ENCODE measurements around the gene RBM20. TPM values are rescaled to one million over a fixed set of nuclear protein-coding genes. Genes with fewer than 3 reads are reported as not detected.
"Not testable (repeated sequence)": the region's sequence is repeated elsewhere in the genome, so short reads cannot be mapped to it uniquely, and the experiment has no call there.

RBM20 gene
- total and polyA plus RNA-seq, 5 donors: 34.3 to 92.0 (median 66.6) TPM

DNA sequence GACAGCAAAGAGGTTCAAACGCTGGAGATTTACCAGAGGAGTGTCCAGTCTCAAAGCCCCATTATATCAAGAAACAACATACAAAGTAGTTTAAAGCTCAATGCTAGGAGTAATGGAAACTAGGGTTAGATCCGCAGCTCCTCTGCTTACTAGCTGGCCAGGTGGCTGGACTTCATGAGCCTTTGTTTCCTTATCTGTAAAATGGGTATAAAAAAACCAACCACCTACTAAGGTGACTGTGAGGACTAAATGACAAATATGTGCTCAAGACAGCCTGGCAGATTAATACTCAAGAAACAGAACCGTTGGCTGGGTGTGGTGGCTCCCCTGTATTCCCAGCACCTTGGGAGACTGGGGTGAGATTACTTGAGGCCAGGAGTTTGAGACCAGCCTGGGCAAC is 5.8 kb upstream of the RBM20 start:
- Histone ChIP-seq H3K27ac (ENCODE audit: low read length) (peak overlapping the region; percentile 83), H3K4me3 (ENCODE audit: low read length) (no peak overlapping the region), H3K9me3 (ENCODE audit: control insufficient read depth, low read length) (no peaks in the 10 kb centered on the region), H3K27me3 (ENCODE audit: control insufficient read depth, insufficient read depth) (no peaks in the 10 kb centered on the region), H3K4me1 (ENCODE audit: control insufficient read depth, insufficient read depth, low read length) (peaks cover 2% of the 10 kb centered on the region)
- 82% methylated on average over 3 of the region's 3 CpGs for WGBS
- intact Hi-C loops (cut with DNase I): no loop called here
- DNase-seq (no peak), ATAC-seq (no peak)

GRCh38 chr10:110639046-110639445 is 5.1 kb upstream of the RBM20 start:
- intact Hi-C loops (cut with DNase I); ATAC-seq; H3K27ac ChIP-seq (ENCODE audit: low read length); DNase-seq; H3K9me3 ChIP-seq (ENCODE audit: control insufficient read depth, low read length); H3K27me3 ChIP-seq (ENCODE audit: control insufficient read depth, insufficient read depth); H3K4me3 ChIP-seq (ENCODE audit: low read length); H3K4me1 ChIP-seq (ENCODE audit: control insufficient read depth, insufficient read depth, low read length): not testable (repeated sequence)
- 90% methylated on average over 6 of the region's 6 CpGs for WGBS

- H3K27me3 ChIP-seq (ENCODE audit: control insufficient read depth, insufficient read depth); DNase-seq; ATAC-seq; H3K9me3 ChIP-seq (ENCODE audit: control insufficient read depth, low read length); H3K4me1 ChIP-seq (ENCODE audit: control insufficient read depth, insufficient read depth, low read length); H3K27ac ChIP-seq (ENCODE audit: low read length); intact Hi-C loops (cut with DNase I); H3K4me3 ChIP-seq (ENCODE audit: low read length): not testable (repeated sequence)
- WGBS: 90% methylated on average over 5 of the region's 6 CpGs
Observed at GRCh38 chr10:110639858-110640257, 4.3 kb upstream of the RBM20 start.

- intact Hi-C loops (cut with DNase I): no loop called here
- H3K9me3 ChIP-seq (ENCODE audit: control insufficient read depth, low read length): no peaks in the 10 kb centered on the region
- WGBS: 35% methylated on average over 5 of the region's 5 CpGs
- H3K27ac ChIP-seq (ENCODE audit: low read length): no peak overlapping the region
- H3K4me3 ChIP-seq (ENCODE audit: low read length): no peak overlapping the region
- peak; percentile 63 to 64 for ATAC-seq
- peaks cover 2% of the 10 kb centered on the region for H3K4me1 ChIP-seq (ENCODE audit: control insufficient read depth, insufficient read depth, low read length)
- H3K27me3 ChIP-seq (ENCODE audit: control insufficient read depth, insufficient read depth): no peaks in the 10 kb centered on the region
- DNase-seq: peak; percentile 41 to 76 (median 75)
Observed at GRCh38 chr10:110641256-110641655, 2.9 kb upstream of the RBM20 start.

- Histone ChIP-seq H3K4me3 (ENCODE audit: low read length) (peak overlapping the region; percentile 46), H3K9me3 (ENCODE audit: control insufficient read depth, low read length) (no peaks in the 10 kb centered on the region), H3K27me3 (ENCODE audit: control insufficient read depth, insufficient read depth) (peaks cover 3% of the 10 kb centered on the region), H3K27ac (ENCODE audit: low read length) (peak overlapping the region; percentile 71), H3K4me1 (ENCODE audit: control insufficient read depth, insufficient read depth, low read length) (no peaks in the 10 kb centered on the region)
- intact Hi-C loops (cut with DNase I): no loop called here
- WGBS: 34% methylated on average over 14 of the region's 14 CpGs
- DNase-seq (no peak), ATAC-seq (no peak)
Observed at GRCh38 chr10:110642204-110643034, 1.7 kb upstream of the RBM20 start.

DNA sequence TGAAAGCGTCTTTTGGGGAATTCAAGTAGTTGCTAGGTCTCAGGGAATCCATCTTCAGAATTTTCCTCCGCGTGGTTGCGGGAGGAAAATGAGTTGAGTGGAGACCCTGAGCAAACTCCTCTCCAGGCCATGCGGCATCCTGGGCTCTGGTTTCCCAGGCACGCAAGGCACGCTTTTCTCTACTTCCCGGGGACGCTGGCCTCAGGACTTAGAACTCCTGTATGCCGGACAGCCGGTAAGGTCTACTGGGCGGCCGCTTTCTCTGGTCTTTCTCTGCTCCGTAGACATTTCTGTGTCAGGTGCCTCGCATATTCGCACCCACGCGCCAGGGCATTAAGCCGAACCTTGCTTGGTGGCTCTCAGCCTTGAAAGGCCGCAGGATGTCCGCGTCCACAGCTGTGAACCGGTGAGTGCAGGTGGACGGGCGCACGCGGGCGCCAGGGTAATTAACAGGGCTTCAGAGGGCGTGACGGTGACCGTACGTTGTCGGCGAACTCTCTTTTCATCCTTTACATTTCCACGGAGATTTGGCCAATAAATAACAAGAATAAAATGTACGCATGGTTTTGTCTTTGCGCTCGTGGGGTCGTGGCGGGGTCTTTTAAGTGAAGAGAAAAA is 992 bp upstream of the RBM20 start:
- Histone ChIP-seq H3K27ac (ENCODE audit: low read length) (peak overlapping the region; percentile 71), H3K4me1 (ENCODE audit: control insufficient read depth, insufficient read depth, low read length) (no peaks in the 10 kb centered on the region), H3K4me3 (ENCODE audit: low read length) (peak overlapping the region; percentile 46), H3K27me3 (ENCODE audit: control insufficient read depth, insufficient read depth) (peaks cover 3% of the 10 kb centered on the region), H3K9me3 (ENCODE audit: control insufficient read depth, low read length) (no peaks in the 10 kb centered on the region)
- 8% methylated on average over 40 of the region's 40 CpGs for whole genome bisulfite sequencing
- peak in 1 of 3 donors; percentile 57 for DNase-seq
- peak; percentile 18 to 28 for ATAC-seq
- intact Hi-C loops (cut with DNase I): no loop called here

DNA sequence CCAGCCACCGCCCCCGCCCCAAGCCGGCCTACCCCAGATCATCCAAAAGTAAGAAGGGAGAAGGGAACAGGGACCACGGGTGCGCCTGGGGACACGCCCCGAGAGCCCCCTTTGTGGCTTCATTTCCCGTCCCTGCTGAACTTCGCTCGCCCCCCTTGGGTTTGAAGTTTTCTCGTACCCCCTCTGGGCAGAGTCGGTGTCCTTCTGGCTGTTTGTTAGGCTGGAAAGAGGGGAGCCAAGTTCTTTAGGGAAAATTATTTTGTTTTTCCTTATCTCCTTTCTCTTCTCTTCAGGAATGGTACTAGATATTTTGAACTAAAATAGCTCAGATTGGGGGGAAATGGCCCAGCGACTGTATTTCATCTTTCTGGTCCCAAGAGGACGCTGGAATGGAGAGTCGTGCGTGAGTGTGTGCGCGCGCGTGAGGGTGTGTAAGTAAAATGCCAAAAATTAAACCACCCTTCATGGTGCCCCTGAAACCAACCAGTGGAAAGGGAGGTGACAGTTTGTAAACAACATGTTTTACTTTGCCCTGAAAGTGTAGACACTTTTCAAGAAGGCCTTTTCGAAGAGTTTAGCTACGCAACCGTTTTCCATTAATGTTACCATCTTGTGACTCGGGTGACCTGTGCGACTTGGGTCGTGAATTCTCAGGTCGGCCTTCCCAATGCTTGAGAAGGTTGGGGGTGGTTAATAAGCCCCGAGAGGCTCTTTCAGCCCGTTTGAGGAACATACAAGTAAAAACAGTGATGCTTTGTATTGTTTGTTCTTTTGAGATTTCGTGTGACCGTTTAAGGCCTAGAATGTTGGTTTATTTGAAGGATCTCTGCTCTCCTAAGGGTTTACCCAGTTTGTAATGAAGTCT is 694 bp downstream of the RBM20 start:
- ATAC-seq (no peak), DNase-seq (peak in 1 of 3 donors; percentile 57)
- intact Hi-C loops (cut with DNase I): no loop called here
- Histone ChIP-seq H3K27ac (ENCODE audit: low read length) (peak overlapping the region; percentile 71), H3K4me3 (ENCODE audit: low read length) (peak overlapping the region; percentile 46), H3K9me3 (ENCODE audit: control insufficient read depth, low read length) (no peaks in the 10 kb centered on the region), H3K27me3 (ENCODE audit: control insufficient read depth, insufficient read depth) (peaks cover 3% of the 10 kb centered on the region), H3K4me1 (ENCODE audit: control insufficient read depth, insufficient read depth, low read length) (no peaks in the 10 kb centered on the region)
- 24% methylated on average over 31 of the region's 31 CpGs for WGBS

DNA sequence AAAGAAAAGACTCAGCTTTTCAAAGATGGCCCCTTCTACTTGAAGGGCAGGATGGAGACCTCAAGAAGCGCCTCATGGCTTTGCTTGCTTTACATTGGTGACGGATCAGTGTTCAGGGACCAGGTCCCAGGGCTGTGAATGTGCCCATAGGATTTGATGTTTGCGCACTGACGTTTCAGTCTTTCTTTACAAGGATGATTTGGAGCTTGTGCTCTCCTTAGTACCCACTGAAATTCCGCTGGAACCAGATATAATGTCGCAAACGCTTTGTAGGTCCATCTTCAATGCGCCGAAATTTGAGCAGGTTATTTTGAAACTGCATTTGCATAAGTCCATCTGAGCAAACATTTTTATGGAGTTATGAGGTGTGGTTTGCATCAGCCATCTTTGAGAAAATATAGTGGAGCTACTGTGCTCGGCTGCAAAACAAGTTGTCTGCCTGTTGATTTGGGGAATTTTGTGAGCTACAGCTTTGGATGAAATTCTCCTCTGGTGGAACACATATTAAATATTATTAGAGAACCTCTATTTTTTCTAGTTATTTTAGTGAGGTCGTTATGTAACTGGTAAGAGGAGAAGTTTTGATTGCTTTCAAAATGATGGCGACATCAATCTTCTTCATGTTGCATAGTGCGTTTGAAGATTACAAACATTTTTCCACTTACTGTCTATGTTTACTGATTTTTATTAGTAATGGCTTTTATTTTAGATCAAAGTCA is 2.4 kb downstream of the RBM20 start:
- H3K27ac ChIP-seq (ENCODE audit: low read length): peak overlapping the region; percentile 91
- peaks cover 3% of the 10 kb centered on the region for H3K27me3 ChIP-seq (ENCODE audit: control insufficient read depth, insufficient read depth)
- H3K4me1 ChIP-seq (ENCODE audit: control insufficient read depth, insufficient read depth, low read length): peaks cover 1% of the 10 kb centered on the region
- peak overlapping the region; percentile 46 for H3K4me3 ChIP-seq (ENCODE audit: low read length)
- intact Hi-C loops (cut with DNase I): no loop called here
- 62% methylated on average over 13 of the region's 13 CpGs for WGBS
- H3K9me3 ChIP-seq (ENCODE audit: control insufficient read depth, low read length): no peaks in the 10 kb centered on the region
- DNase-seq: no peak
- no peak for ATAC-seq

GRCh38 chr10:110647136-110647430 is 2.9 kb downstream of the RBM20 start:
- peak overlapping the region; percentile 46 for H3K4me3 ChIP-seq (ENCODE audit: low read length)
- no peak for ATAC-seq
- H3K27ac ChIP-seq (ENCODE audit: low read length): no peak overlapping the region
- WGBS: 69% methylated on average over 3 of the region's 3 CpGs
- intact Hi-C loops (cut with DNase I): no loop called here
- H3K27me3 ChIP-seq (ENCODE audit: control insufficient read depth, insufficient read depth): peaks cover 3% of the 10 kb centered on the region
- peaks cover 2% of the 10 kb centered on the region for H3K4me1 ChIP-seq (ENCODE audit: control insufficient read depth, insufficient read depth, low read length)
- H3K9me3 ChIP-seq (ENCODE audit: control insufficient read depth, low read length): no peaks in the 10 kb centered on the region
- no peak for DNase-seq

DNA sequence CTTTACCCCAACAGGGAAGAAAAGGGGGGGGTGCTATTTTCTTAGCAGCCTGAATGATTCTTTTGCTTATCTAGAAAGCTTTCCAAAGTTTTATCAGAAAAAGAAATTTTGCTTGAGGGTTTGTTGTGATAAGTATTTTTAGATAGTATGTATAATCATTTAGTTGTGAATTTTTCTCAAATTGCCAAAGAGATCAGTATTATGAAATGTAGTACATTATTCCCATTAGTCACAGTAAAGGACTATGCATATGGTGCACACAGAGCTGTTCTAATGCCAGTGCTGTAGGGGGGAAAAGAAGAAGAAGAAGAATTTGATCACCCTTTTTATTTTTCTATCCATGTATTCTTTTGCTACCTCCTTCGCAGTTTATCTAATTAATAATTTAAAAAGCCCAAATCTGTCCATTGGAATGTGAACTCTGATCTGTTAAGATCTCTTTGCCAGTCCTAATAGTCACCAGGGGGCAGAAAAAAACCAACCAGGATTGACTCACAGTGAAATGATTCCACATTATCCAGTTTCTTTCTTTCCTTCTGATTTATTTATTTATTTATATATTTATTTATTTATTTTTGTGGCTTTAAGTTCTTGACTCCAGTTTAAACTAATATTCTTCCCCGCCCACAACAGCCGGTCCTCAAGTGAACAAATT is 4.7 kb downstream of the RBM20 start:
- peaks cover 2% of the 10 kb centered on the region for H3K4me1 ChIP-seq (ENCODE audit: control insufficient read depth, insufficient read depth, low read length)
- intact Hi-C loops (cut with DNase I): no loop called here
- ATAC-seq (no peak), DNase-seq (no peak)
- no peaks in the 10 kb centered on the region for H3K9me3 ChIP-seq (ENCODE audit: control insufficient read depth, low read length)
- peak overlapping the region; percentile 33 for H3K4me3 ChIP-seq (ENCODE audit: low read length)
- H3K27me3 ChIP-seq (ENCODE audit: control insufficient read depth, insufficient read depth): peaks cover 3% of the 10 kb centered on the region
- no peak overlapping the region for H3K27ac ChIP-seq (ENCODE audit: low read length)
- 71% methylated on average over 3 of the region's 3 CpGs for WGBS

All from right cardiac atrium (tissue), 5 donors.